ENCODE data around the gene TFCP2L1.

DNA sequence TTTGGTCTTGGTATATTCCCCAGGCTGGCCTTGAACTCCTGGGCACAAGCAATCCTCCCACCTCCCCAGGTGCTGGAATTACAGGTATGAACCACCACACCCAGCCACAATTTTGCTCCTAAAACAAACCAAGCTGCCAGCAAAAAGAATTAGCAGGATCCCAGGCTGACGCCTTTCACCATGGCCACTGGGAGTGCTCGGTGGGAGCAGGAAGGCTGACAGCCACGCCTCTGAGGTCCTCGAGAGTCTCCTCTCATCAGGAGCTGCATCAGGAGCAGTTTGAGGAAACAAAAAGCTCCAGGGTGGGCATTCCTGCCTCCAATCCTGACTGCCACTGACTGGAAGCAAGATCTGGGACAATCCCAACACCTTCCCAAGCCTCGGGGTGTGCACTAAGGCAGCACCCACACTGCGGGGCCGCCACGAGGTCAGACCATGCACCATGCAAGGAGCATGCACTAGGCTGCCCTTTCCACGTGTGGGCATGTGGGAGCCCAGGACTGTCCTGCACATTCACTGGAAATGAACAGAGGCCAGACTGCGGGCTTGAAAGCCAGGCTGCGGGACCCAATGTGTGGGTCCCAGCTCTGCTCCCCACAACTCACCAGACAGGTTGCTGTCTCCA lies 51.4 kb downstream of the TFCP2L1 start:
- TF ChIP-seq EZH2phosphoT487 (IDR thresholded peaks at IDR 0.05; ENCODE audit: unreplicated experiment): no peak
- no peak for TF ChIP-seq CTCF (conservative IDR thresholded peaks at IDR 0.05; ENCODE audit: low read depth in 2 of 2)
- no peak for TF ChIP-seq CREB1 (CRISPR knock-in tag; IDR thresholded peaks at IDR 0.05; ENCODE audit: low read depth)
- TF ChIP-seq POLR2AphosphoS5 (IDR thresholded peaks at IDR 0.05; ENCODE audit: low read depth): no peak

Data from GM23338 (cell line).